CD4-positive, alpha-beta T cell (primary cell): Measurements from ENCODE around the gene MTERF4. TPM values are rescaled to one million over a fixed set of nuclear protein-coding genes. Genes with fewer than 3 reads are reported as not detected.

ENCODE experiments used
- ATAC-seq: fragments of 200-7000 bp; cut with Tn5 transposase; one replicate; pipeline ENCODE4 v1.10.0; 2022; ENCODE audit warnings: mild to moderate bottlenecking; ENCODE audit not compliant: poor library complexity
- CTCF ChIA-PET: fragments of 350-600 bp; sonication (Branson Sonifier 250); formaldehyde crosslinking; loops from one replicate; lab custom pipeline; 2021; ENCODE audit warnings: antibody characterized with exemption, inconsistent platforms; lab: Charles Lee
- POLR2A ChIA-PET: fragments of 350-600 bp; sonication (Branson Sonifier 250); formaldehyde crosslinking; loops from one replicate; lab custom pipeline; 2021; ENCODE audit warnings: antibody characterized with exemption, inconsistent platforms; lab: Charles Lee
- DNase-seq, 14 experiments: peaks; one replicate each; pipeline ENCODE4 v3.0.0-alpha.2; 2013 to 2020; ENCODE audit warnings: mixed read lengths in 2 of 14
- H3K27ac ChIP-seq, 2 donors: one replicate each; pipeline versions ENCODE4 v1.5.1 to v1.7.0; 2013; ENCODE audit warnings: low read length in 2 of 2, low read depth in 1 of 2, mild to moderate bottlenecking in 1 of 2
- H3K27me3 ChIP-seq, 2 experiments: 1 replicate in 1 of 2; 2 replicates in 1 of 2; pipeline versions ENCODE4 v1.6.1 to v1.7.0; 2013; ENCODE audit warnings: low read length in 2 of 2, control low read depth in 1 of 2, mild to moderate bottlenecking in 1 of 2, moderate library complexity in 1 of 2; ENCODE audit not compliant: insufficient read depth in 2 of 2, control insufficient read depth in 1 of 2
- H3K36me3 ChIP-seq: one replicate; pipeline ENCODE4 v1.6.1; 2013; ENCODE audit warnings: low read length, control low read depth; ENCODE audit not compliant: insufficient read depth
- H3K4me1 ChIP-seq: one replicate; pipeline ENCODE4 v1.6.1; 2013; ENCODE audit warnings: low read length, control low read depth; ENCODE audit not compliant: insufficient read depth
- H3K4me3 ChIP-seq: one replicate; pipeline ENCODE4 v1.5.1; 2013; ENCODE audit warnings: mild to moderate bottlenecking, low read length, moderate library complexity
- H3K9me3 ChIP-seq, 2 experiments: 1 replicate in 1 of 2; 2 replicates in 1 of 2; pipeline versions ENCODE4 v1.6.1 to v1.7.0; 2013; ENCODE audit warnings: low read length in 2 of 2, mild to moderate bottlenecking in 2 of 2, control low read depth in 1 of 2, moderate library complexity in 1 of 2; ENCODE audit not compliant: control insufficient read depth in 1 of 2, insufficient read depth in 1 of 2
- H3K27ac Mint-ChIP-seq: one replicate; pipeline ENCODE4 v1.8.0; 2020; ENCODE audit warnings: mixed read lengths
- H3K27me3 Mint-ChIP-seq: one replicate; pipeline ENCODE4 v1.8.0; 2021; ENCODE audit warnings: mixed read lengths
- H3K36me3 Mint-ChIP-seq: one replicate; pipeline ENCODE4 v1.8.0; 2021; ENCODE audit warnings: low read depth, mixed read lengths
- H3K4me1 Mint-ChIP-seq: one replicate; pipeline ENCODE4 v1.8.0; 2021; ENCODE audit warnings: low read depth, mixed read lengths
- H3K4me3 Mint-ChIP-seq: one replicate; pipeline ENCODE4 v1.8.0; 2020; ENCODE audit warnings: mild to moderate bottlenecking, mixed read lengths
- H3K9me3 Mint-ChIP-seq: one replicate; pipeline ENCODE4 v1.8.0; 2020; ENCODE audit warnings: mixed read lengths
- intact Hi-C, 2 experiments: fragments of 100-400 bp; cut with DNase I in 1 of 2; cut with micrococcal nuclease in 1 of 2; formaldehyde crosslinking; loops; one replicate each; pipeline versions ENCODE4 v1.15.1 to v1.9.0; 2023 to 2025; cut with DNase I, micrococcal nuclease
- total RNA-seq, 174 experiments: library from RNA in 2 of 174; stranded (reverse) in 2 of 174; gene quantifications; one replicate each; pipeline ENCODE4 v1.2.3 and lab custom pipeline; 2021 to 2026
- TF ChIP-seq, protein P1 (sequence below): fragments of 200-600 bp; IDR thresholded peaks from one replicate; pipeline ENCODE4 v1.8.0; 2022; ENCODE audit warnings: antibody characterized with exemption, mild to moderate bottlenecking

The MTERF4 gene
- total RNA-seq, 2 experiments from 2014 or later = 84.0 to 87.5 TPM

DNA sequence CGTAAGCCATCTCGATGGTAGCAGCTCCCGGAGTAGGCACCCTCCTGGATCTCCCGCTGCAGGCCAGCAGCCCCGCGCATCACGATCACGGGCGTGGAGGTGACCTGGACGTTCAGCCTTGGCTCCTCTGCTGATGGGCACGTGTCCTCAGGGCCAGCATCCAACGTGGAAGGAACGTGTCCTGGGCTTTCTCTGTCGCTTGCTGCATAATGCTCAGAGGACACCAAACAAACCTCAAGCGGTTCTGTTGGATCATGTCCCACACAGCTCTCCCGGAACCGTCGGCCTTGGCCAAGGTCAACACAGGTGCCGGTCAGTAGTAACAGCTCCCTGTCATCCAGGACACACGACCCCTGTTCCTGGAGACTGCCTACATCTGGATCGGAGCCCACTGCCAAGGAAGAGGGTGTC, 24.1 kb upstream of the MTERF4 start:
- POLR2A ChIA-PET = interaction anchor here (1.1 kb wide), 1 partner anchor 17 kb away, joined by 3 read pairs; no protein-coding TSS in a partner anchor
- Histone ChIP-seq H3K27me3 (no peaks in the 10 kb centered on the region), H3K9me3 (no peaks in the 10 kb centered on the region), H3K36me3 (peaks cover 18% of the 10 kb centered on the region), H3K4me3 (no peak overlapping the region), H3K4me1 (peaks cover 51% of the 10 kb centered on the region), H3K27ac (no peak overlapping the region)
- CTCF ChIA-PET = no interaction called here
- Mint-ChIP-seq H3K27ac (no peak overlapping the region), H3K9me3 (no peaks in the 10 kb centered on the region), H3K27me3 (no peaks in the 10 kb centered on the region), H3K36me3 (peaks cover 22% of the 10 kb centered on the region), H3K4me1 (peaks cover 23% of the 10 kb centered on the region), H3K4me3 (no peak overlapping the region)
- no peak for DNase-seq
- intact Hi-C loops = no loop called here
- ATAC-seq = no peak
- TF ChIP-seq, protein P1, sequence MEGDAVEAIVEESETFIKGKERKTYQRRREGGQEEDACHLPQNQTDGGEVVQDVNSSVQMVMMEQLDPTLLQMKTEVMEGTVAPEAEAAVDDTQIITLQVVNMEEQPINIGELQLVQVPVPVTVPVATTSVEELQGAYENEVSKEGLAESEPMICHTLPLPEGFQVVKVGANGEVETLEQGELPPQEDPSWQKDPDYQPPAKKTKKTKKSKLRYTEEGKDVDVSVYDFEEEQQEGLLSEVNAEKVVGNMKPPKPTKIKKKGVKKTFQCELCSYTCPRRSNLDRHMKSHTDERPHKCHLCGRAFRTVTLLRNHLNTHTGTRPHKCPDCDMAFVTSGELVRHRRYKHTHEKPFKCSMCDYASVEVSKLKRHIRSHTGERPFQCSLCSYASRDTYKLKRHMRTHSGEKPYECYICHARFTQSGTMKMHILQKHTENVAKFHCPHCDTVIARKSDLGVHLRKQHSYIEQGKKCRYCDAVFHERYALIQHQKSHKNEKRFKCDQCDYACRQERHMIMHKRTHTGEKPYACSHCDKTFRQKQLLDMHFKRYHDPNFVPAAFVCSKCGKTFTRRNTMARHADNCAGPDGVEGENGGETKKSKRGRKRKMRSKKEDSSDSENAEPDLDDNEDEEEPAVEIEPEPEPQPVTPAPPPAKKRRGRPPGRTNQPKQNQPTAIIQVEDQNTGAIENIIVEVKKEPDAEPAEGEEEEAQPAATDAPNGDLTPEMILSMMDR = no peak

GRCh38 chr2:241125626-241126025, 23.5 kb upstream of the MTERF4 start:
- Histone ChIP-seq H3K4me3 (no peak overlapping the region), H3K9me3 (no peaks in the 10 kb centered on the region), H3K4me1 (peaks cover 51% of the 10 kb centered on the region), H3K27me3 (no peaks in the 10 kb centered on the region), H3K36me3 (peaks cover 19% of the 10 kb centered on the region), H3K27ac (no peak overlapping the region)
- Mint-ChIP-seq H3K9me3 (peaks cover 2% of the 10 kb centered on the region), H3K4me1 (peaks cover 23% of the 10 kb centered on the region), H3K4me3 (no peak overlapping the region), H3K36me3 (peaks cover 23% of the 10 kb centered on the region), H3K27me3 (no peaks in the 10 kb centered on the region), H3K27ac (no peak overlapping the region)
- ChIA-PET POLR2A (interaction anchor here (1.2 kb wide), 1 partner anchor 23 kb away, joined by 3 read pairs; the partner anchor contains the start of gene MTERF4), CTCF (no interaction called here)
- DNase-seq = no peak
- intact Hi-C loops = no loop called here
- TF ChIP-seq, protein P1 = no peak
- ATAC-seq = no peak

DNA sequence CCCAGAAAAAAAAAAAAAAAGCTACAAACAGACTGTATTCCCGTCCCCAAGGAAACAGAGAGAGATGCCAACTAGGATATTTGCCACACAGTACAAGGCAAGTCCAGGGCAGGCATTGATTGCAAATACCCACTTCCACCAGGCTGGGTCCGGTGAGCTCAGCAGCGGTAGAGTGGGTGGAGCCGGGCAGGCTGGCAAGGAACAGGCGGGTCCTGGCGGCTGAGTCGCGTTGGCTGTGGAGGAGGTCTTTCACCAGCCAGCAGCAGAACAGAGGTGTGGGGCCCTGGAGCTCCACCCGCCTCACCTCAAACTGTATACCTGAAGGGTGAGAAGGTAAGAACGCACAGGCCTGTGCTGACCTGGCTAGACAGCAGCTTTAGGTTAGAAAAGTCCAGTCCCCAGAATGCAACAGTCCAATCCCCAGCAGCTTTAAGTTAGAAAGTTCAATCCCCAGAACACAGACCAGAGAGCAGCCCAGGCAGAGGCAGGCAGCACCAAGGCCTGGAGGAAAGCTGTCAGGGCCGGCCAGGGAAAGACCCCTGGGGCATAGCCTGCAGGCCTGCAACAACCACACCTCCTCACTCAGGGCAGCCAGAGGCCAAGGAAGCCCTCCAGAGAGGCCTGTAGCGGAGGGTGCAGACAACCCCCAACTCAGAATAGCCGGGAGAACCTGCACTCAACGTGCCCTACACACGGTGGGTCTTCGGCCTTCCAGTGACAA, 21.9 kb upstream of the MTERF4 start:
- CTCF ChIA-PET = no interaction called here
- DNase-seq (peak in 12 of 14 experiments; percentile 32 to 76 (median 53)), ATAC-seq (peak; percentile 95)
- Mint-ChIP-seq H3K27me3 (no peaks in the 10 kb centered on the region), H3K36me3 (peaks cover 30% of the 10 kb centered on the region), H3K9me3 (peaks cover 2% of the 10 kb centered on the region), H3K4me1 (peaks cover 23% of the 10 kb centered on the region), H3K27ac (peak overlapping the region; percentile 79), H3K4me3 (peak overlapping the region; percentile 30)
- Histone ChIP-seq H3K4me1 (peaks cover 47% of the 10 kb centered on the region), H3K9me3 (no peaks in the 10 kb centered on the region), H3K4me3 (peak overlapping the region; percentile 2), H3K27ac (peak overlapping the region in 1 of 2 donors; percentile 55), H3K36me3 (peaks cover 20% of the 10 kb centered on the region), H3K27me3 (no peaks in the 10 kb centered on the region)
- intact Hi-C loops = no loop called here
- TF ChIP-seq, protein P1 = no peak
- POLR2A ChIA-PET = interaction anchor here (0.7 to 2.0 kb wide), 5 partner anchors 12 to 31 kb away, joined by 3 to 9 read pairs (median 7); partner anchors contain the start of gene PASK
